ENCODE data around the gene METTL24. TPM values are rescaled to one million over a fixed set of nuclear protein-coding genes. Genes with fewer than 3 reads are reported as not detected.
"Not testable (repeated sequence)": the region's sequence is repeated elsewhere in the genome, so short reads cannot be mapped to it uniquely, and the experiment has no call there.

Gene METTL24
- total RNA-seq, 1 donor from 2014 or later, result 2.7 TPM

DNA sequence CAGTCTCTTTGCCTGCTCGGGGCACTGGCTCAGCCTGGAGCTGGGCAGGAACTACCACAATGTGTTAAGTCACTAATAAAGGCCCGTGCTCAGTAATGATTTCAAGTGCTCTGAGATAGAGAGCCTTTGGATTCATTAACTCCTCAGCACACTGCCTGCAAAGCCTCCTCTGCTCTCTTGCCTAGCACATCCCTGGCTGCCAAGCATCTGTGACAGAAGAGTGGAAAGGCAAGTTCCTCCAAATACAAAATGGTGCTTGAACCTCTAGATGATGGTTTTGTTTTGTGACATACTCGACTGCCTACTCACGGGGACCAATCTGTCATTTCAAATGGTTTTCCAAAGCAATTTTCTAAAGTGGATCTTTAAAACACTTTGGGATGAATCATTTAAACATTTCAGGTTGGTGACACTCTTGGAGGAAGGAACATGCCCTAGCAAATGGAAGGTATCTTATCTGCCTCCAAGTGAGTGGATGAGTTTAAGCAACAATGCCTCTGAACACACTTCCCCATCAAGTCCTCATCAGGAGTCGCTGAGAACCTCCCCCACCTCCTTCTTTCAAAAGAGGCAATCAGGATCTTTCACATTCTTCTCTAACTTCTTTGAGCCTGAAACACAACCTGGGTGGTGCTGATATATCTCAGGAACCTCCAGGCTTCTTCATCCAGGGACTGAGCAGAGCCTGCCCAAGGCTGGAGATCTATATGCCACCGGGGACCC is 35.8 kb downstream of the METTL24 start:
- intact Hi-C loops (cut with DNase I), result no loop called here
- ATAC-seq, result no peak
- no peak for DNase-seq (ENCODE audit: low spot score)

DNA sequence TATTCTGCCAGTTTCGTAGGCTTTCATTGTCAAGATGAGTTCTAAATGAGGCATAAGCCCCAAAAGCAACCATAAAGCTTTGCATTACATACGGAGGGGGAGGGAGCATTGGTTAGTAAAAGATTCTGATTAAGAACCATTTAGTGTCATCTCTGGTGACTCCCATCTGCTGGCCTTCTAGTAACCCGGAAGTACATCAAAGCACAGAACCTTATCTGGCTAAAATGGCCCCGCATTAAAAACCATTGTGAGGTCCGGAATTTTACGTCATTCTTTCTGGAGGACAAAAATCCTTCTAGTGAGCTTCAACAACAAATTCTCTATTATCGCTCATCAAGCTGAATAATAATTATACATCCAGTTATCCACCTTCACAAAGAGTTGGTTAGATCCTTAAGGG is 37.8 kb downstream of the METTL24 start:
- DNase-seq (ENCODE audit: low spot score) (no peak), ATAC-seq (no peak)
- intact Hi-C loops (cut with DNase I), result no loop called here

GRCh38 chr6:110319843-110320242 is 38.3 kb downstream of the METTL24 start:
- intact Hi-C loops (cut with DNase I), result no loop called here
- ATAC-seq (no peak), DNase-seq (ENCODE audit: low spot score) (no peak)

GRCh38 chr6:110319381-110319780 is 38.8 kb downstream of the METTL24 start:
- DNase-seq (ENCODE audit: low spot score), result no peak
- intact Hi-C loops (cut with DNase I), result no loop called here
- ATAC-seq, result no peak

DNA sequence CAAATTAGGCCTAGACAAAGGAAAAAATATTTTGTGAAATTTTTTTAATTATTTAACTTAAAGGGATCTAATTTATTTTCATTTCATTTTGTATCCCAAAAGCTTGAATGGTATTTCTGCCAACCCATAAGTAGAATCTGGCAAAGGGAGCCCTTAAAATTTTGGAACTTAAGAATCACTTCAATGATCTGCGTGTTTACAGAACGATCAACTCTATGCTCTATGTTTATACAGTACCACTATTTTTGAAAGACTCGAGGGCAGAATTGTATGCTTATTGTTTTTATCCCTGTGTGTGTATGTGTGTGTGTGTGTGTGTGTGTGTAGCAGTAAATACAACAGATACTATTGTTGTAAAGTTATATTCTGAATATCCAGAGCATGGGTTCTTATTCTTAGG is 39.2 kb downstream of the METTL24 start:
- DNase-seq (ENCODE audit: low spot score) (no peak), ATAC-seq (no peak)
- intact Hi-C loops (cut with DNase I), result no loop called here

GRCh38 chr6:110317646-110318045 is 40.5 kb downstream of the METTL24 start:
- ATAC-seq, result no peak
- DNase-seq (ENCODE audit: low spot score), result no peak
- intact Hi-C loops (cut with DNase I), result no loop called here

DNA sequence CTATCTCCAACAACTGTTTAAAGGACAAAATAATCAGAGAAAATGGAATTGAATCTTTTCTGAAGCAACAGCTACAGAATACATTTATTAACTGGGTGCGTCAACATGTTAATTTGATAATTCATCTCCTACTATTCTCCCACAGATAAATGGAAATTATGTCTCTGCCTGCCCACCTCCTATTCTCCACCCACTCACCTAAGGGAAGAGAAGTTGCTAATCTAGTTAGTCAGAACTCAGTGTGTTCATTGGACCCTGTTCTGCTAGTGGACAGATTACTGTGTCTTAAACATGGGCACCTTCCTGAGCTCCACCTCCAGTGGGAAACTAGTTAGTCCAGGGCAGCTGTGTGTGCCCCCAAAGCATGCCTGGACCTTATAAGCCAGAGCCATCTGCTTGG is 41.0 kb downstream of the METTL24 start:
- ATAC-seq, result no peak
- intact Hi-C loops (cut with DNase I), result no loop called here
- no peak for DNase-seq (ENCODE audit: low spot score)

- intact Hi-C loops (cut with DNase I), result no loop called here
- ATAC-seq (no peak), DNase-seq (ENCODE audit: low spot score) (no peak)
Measured at GRCh38 chr6:110315869-110316398, 42.2 kb downstream of the METTL24 start.

DNA sequence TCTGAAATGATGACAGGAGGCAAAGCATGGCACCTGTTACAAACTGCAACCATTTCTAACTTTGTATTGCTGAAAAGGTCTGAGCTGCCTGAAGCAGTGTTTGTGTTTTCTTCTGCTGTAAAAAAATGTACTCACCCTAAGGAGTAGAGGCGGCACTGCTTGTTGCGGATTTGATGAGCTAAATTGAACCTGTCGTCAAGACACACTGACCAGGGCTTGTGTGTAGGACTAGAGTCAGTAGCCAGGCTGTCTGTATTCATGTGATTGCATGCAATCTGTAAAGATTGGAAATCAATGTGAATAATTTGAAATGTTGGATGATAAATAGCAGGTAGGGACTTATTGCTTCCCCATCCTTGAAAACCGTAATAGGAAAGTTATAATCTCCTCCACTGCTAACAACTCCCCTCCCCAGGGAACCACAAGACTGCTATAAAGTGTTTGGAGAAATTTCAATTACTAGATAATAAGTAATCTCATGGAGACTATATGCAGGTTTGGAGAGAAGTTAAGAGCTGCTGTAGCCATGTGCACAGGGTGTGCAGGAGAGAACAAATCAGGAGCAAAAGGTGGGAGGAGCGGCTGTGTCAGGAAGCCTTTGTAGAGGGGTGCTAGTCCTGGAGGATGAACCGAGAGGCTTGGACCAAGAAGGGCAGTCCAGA is 42.8 kb downstream of the METTL24 start:
- DNase-seq (ENCODE audit: low spot score) (no peak), ATAC-seq (no peak)
- intact Hi-C loops (cut with DNase I), result no loop called here

DNA sequence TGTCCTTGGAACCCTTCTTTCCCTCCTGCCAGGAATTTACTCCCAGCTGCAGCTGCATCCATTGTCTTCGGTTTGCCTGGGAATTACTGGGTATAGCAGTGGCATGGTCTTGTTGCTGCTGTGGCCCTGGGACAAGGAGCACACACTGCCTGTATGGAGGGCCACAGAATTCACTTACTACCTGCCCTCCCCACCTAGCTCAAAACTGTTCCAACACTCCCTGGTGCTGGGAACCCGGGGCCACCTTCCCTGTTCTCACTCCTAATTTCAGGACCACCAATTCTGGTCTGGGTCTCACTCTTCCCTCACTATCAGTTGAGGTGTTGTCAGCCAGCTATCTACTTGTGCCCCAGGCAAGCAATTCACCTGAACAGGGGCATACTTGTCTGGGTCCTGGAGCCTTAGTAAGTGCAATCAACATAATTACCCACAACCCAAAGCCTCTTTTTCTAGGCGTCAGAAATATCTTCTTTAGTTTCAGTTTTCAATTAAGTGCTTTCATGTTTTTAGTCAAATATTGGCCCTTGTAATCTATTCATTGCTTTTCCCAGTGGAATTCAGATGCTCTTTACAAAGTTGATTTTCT is 47.2 kb downstream of the METTL24 start:
- intact Hi-C loops (cut with DNase I), result no loop called here
- DNase-seq (ENCODE audit: low spot score) (no peak), ATAC-seq (no peak)

- ATAC-seq; intact Hi-C loops (cut with DNase I): not testable (repeated sequence)
Measured at GRCh38 chr6:110309432-110309831, 48.7 kb downstream of the METTL24 start.

GRCh38 chr6:110307368-110307767 is 50.8 kb downstream of the METTL24 start:
- DNase-seq (ENCODE audit: low spot score) (no peak), ATAC-seq (no peak)
- intact Hi-C loops (cut with DNase I), result no loop called here

More at GRCh38 chr6:110309432-110309831, 48.7 kb downstream of the METTL24 start:
- DNase-seq (ENCODE audit: low spot score), result not testable (repeated sequence)

DNA sequence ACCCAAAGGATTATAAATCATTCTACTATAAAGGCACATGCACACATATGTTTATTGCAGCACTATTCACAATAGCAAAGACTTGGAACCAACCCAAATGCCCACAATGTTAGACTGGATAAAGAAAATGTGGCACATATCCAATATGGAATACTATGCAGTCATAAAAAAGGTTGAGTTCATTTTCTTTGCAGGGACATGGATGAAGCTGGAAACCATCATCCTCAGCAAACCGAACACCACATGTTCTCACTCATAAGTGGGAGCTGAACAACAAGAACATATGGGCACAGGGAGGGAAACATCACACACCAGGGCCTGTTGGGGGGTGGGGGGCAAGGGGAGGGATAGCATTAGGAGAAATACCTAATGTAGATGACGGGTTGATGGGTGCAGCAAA is 52.3 kb downstream of the METTL24 start:
- intact Hi-C loops (cut with DNase I); ATAC-seq; DNase-seq (ENCODE audit: low spot score): not testable (repeated sequence)

DNA sequence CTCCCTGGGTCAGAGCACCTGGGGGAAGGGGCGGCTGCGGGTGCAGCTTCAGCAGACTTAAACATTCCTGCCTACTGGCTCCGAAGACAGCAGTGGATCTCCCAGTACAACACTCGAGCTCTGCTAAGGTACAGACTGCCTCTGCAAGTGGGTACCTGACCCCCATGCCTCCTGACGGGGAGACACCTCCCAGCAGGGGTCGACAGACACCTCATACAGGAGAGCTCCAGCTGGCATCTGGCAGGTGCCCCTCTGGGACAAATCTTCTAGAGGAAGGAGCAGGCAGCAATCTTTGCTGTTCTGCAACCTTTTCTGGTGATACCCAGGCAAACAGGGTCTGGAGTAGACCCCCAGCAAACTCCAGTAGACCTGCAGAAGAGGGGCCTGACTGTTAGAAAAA is 54.5 kb downstream of the METTL24 start:
- ATAC-seq; DNase-seq (ENCODE audit: low spot score); intact Hi-C loops (cut with DNase I): not testable (repeated sequence)

GRCh38 chr6:110298916-110299315 is 59.2 kb downstream of the METTL24 start:
- intact Hi-C loops (cut with DNase I), result loop anchor here (10.0 kb wide), 1 partner anchor 676 kb away; no protein-coding TSS in a partner anchor
- DNase-seq (ENCODE audit: low spot score) (no peak), ATAC-seq (no peak)

DNA sequence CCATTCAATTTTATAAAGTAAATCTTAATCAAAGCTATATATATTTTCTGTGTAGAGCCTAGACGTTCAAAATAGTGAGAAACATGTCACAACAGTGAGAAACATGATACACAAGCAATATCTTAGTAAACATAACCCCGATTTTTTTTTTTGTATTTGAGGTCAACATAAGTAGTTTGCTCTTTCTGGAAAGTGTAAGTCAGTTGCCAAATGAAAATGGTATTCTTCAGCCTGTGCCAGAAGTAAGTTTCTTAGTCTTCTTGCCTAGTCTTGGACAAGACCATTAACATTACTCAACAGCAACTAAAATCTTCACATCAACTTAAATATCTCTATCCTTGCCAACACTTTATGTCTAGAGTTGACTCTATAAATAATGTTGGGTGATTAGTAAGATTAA is 59.7 kb downstream of the METTL24 start:
- DNase-seq (ENCODE audit: low spot score), result no peak
- no peak for ATAC-seq
- intact Hi-C loops (cut with DNase I), result loop anchor here (10.0 kb wide), 1 partner anchor 676 kb away; no protein-coding TSS in a partner anchor

- intact Hi-C loops (cut with DNase I), result loop anchor here (10.0 kb wide), 1 partner anchor 678 kb away; no protein-coding TSS in a partner anchor
- ATAC-seq (no peak), DNase-seq (ENCODE audit: low spot score) (no peak)
Measured at GRCh38 chr6:110296241-110297025, 61.7 kb downstream of the METTL24 start.

- intact Hi-C loops (cut with DNase I), result loop anchor here (10.0 kb wide), 1 partner anchor 679 kb away; no protein-coding TSS in a partner anchor
- ATAC-seq, result no peak
Measured at GRCh38 chr6:110295451-110296165, 62.5 kb downstream of the METTL24 start.

More at GRCh38 chr6:110295451-110296165, 62.5 kb downstream of the METTL24 start:
- DNase-seq (ENCODE audit: low spot score), result no peak
